NCI-H2081 (cell line): ENCODE data around the gene PLCG1.
A peak's percentile ranks its signal among the peaks of the same experiment; 100 is the strongest.

Experiments used
- DNase-seq, 2 experiments: peaks; one replicate each; lab custom pipeline; 2025; lab: John Stamatoyannopoulos, UW

Gene PLCG1

DNA sequence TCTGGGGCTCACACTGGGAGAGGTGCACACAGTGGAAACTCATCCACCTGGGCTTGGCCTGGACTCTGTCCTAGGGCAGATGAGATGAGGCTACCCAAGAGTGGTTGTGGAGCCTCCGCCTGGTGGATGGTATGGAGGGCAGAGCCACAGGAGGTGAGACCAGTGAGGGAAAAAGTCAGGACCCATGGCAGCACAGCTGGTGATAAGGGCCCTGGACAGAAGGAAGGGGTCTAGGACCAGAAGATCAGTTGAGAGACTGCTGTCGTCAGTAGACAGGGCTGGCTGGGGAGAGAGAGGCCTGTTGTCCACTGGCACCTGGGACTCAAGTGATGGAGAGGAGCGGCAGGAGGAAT is 29.8 kb downstream of the PLCG1 start:
- DNase-seq: no peak

DNA sequence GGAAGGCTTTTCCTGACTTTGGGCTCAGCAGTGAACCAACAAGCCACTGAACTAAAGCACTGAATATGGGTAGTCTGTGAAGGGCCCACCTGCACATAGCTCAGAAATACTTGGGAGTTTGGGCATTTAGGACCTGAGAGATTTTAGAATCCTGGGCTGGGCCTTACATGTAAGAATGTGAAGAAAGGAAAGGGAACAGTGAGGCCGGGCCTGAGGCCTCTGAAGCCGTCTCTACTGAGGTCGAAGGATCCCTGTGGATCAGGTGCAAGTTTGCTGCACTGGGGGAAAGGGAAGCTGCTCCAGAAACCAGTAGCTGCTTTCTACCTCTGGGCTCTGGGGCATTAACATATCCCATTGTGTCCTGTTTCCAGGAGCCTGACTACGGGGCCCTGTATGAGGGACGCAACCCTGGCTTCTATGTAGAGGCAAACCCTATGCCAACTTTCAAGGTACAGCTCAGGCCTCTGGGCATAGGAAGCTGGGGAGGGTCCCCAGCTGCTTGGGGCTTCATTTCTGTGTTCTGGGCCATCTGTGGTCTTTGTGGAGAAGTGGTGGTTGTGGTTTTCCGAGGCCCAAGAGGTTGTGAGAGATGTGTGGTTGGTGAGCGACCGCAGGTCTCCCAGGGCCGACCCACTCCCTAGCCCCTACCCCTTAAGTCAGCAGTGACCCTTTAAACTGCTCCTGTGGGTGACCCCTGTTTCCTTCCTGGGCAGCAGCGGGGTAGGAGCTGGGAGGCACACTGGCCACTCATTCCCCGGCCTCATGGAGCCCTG is 30.3 kb downstream of the PLCG1 start:
- DNase-seq: no peak

DNA sequence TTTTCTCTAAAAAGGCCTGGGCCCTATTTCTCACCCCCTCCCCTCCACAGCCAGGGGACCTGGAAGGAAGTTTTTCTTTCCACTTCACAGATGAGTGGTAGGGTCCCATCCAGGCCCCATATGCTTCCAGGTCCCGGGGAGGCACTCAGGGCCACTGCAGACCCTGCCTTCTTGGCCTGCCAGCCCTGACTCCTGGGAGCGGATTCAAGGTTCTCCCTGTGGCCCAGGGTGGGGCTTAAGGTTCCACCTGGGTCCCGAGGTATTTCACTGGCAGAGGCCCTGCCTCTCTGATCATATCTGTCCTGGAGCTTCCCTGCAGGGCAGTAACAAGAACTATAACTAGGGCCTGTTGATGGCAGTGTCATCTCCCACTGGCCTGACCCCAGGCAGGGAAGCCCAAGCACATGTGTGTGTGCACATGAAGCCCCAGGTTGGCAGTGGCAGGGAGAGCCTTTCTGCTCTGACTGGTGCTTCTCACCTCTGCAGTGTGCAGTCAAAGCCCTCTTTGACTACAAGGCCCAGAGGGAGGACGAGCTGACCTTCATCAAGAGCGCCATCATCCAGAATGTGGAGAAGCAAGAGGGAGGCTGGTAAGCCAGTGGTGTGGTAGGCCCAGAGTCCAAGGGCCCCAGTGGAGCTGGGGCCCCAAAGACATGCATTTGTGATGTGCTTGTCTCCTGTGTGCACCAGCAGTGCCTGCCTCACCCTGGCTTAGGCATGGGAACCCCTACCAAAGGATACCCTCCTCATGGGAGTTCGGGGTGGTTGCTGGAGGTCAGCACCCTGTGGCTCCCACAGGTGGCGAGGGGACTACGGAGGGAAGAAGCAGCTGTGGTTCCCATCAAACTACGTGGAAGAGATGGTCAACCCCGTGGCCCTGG is 31.2 kb downstream of the PLCG1 start:
- no peak for DNase-seq

DNA sequence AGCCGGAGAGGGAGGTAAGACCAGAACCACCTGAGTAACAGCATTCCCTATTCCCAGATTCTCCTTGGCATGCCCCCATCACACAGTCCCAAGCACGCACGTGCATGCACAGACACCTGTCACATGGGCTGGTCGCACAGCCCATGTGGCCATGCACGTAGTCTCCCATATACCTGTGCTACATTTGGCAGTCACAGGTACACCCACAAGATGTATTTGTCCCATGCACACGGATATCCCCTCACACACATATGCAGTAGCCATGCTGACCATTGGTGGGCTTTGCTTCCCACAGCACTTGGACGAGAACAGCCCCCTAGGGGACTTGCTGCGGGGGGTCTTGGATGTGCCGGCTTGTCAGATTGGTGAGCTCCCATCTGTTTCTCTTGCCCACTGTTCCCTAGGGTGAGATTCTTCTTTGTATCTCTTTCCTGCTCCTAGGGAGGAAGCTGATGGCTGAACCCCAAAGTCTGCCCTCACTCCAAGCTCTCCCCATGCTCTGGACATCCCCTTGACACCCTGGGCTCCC is 31.9 kb downstream of the PLCG1 start:
- no peak for DNase-seq

DNA sequence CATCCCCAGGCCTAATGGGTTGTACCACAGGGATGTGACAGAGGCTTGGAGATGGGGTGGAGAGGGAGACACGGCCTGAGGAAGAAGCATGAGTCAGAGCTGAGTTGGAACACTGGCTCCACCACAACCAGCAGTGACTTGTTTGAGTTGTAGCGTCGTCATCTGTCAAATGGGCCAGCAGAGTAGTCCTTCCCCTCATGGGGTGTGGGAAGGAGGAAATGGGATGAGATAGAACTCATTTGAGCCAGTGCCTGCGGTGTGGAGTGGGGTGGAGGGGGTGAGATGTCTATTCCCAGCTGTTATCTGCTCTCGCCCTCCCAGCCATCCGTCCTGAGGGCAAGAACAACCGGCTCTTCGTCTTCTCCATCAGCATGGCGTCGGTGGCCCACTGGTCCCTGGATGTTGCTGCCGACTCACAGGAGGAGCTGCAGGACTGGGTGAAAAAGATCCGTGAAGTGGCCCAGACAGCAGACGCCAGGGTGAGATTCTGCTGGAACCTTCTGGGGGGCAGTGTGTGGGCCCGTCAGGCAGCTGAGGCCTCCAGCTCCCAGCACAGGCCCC is 32.5 kb downstream of the PLCG1 start:
- DNase-seq: no peak

DNA sequence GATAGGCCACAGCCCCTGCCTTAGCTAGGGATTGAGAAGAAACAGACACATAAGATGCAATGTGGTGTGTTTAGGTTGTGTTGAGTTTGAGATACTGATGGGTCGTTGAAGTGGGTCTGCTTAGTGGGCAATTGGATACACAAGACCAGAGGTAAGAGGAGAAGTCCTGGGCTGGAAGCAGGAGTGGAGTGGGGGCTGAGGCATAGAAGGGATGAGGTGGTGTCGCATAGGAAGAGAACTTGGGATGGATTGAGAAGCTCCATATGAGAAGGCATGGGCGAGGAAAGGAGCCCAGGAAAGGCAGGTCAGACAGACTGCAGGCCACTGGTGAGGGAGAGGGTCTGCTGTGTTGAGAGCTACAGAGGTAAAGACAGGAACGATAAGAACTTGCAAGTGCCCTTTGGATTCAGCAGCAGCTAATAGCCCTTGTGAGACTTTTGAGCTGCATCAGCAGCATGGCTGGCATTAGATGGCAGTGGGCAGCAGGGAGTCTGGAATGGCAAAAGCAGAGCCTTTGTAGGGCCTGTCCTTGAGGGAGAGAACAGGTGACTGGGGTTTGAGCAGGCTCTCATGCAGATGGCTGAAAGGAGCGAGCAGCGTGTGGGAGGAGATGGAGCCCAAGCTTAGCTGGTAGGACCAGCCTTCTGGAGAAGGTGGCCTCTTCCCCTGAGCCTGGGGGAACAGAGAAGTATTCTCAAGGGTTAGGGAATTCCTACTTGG is 33.2 kb downstream of the PLCG1 start:
- no peak for DNase-seq

DNA sequence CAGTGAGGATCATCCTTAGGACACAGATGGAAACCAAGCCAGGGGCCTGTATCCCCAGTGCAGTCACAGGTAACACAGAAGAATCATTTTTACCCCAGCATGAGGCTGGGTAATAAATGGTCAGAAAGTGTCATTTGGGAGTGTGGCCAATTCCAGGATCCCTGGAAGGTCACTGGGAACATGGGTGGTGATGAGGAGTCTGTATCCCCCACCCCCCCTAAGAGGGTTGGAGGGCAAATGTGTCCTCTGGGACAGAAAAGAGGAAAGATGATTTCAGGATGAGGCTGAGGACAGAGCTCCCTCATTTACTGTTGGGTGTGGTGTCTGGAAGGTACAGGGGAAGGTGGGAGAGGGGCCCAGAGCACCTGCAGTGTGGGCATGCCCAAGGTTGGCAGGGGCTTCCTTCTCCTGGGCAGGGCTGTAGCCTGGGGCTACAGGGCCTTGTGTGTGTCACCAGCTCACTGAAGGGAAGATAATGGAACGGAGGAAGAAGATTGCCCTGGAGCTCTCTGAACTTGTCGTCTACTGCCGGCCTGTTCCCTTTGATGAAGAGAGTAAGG is 34.5 kb downstream of the PLCG1 start:
- DNase-seq: no peak

DNA sequence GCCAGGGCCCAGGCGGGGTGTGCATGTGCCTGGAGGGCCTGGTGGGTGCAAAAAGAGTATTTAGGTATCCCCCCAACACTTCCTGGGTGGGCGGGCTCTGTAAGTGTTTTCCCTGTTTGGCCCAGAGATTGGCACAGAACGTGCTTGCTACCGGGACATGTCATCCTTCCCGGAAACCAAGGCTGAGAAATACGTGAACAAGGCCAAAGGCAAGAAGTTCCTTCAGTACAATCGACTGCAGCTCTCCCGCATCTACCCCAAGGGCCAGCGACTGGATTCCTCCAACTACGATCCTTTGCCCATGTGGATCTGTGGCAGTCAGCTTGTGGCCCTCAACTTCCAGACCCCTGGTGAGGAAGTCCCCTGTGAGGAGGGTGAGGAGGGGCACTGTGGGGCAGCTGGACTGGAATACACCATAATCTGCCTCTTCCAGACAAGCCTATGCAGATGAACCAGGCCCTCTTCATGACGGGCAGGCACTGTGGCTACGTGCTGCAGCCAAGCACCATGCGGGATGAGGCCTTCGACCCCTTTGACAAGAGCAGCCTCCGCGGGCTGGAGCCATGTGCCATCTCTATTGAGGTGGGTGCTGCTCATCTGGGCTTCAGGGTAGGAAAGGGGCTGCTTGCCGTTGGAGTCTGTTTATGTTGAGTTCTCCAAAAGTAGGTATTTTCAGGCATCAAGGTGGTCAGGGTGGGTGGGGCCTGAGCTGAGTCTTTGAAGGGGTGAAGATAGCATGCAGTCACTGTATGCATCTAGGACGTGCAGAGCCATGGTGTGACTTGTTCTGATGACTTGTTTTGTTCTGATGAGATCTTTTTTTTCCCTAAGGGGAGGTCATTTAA is 35.2 kb downstream of the PLCG1 start:
- no peak for DNase-seq

DNA sequence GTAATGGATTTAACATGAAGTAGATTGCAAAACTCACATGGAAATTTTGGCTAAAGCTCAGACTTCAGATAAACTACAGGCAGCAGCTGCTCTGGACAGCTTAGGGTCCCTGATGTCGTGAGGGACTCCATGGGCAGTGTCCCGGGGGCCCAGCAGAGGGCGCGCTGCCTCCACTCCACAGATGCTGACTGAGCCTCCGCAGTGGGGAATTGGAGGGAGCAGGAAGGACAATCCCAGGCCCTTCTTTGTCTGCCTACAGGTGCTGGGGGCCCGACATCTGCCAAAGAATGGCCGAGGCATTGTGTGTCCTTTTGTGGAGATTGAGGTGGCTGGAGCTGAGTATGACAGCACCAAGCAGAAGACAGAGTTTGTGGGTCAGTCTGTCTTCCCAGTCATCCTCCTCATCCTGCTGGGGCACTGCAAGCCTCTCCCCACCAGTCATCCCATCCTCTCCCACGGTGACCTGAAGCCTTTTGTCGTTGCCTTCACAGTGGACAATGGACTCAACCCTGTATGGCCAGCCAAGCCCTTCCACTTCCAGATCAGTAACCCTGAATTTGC is 35.9 kb downstream of the PLCG1 start:
- DNase-seq: peak; percentile 56 to 71

DNA sequence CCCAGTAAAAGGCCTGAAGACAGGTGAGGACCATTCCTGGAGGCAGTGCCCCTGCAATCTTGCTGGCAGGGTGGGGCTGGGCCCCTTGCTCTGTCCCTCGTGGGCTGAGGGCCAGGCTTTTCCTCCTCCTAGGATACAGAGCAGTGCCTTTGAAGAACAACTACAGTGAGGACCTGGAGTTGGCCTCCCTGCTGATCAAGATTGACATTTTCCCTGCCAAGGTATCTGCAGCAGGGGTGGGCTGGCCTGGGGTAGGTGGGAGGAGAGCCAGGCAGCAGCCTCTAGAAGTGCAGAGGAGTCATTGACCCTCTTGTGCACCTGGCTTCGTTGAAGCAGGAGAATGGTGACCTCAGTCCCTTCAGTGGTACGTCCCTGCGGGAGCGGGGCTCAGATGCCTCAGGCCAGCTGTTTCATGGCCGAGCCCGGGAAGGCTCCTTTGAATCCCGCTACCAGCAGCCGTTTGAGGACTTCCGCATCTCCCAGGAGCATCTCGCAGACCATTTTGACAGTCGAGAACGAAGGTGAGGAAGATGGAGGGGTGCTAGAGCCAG is 36.5 kb downstream of the PLCG1 start:
- no peak for DNase-seq

DNA sequence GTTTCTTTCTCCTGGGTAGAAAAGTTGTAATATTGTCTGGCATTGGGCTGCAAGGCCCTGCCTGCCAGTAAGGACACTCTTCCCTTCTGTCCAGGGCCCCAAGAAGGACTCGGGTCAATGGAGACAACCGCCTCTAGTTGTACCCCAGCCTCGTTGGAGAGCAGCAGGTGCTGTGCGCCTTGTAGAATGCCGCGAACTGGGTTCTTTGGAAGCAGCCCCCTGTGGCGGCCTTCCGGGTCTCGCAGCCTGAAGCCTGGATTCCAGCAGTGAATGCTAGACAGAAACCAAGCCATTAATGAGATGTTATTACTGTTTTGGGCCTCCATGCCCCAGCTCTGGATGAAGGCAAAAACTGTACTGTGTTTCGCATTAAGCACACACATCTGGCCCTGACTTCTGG is 37.0 kb downstream of the PLCG1 start:
- no peak for DNase-seq

DNA sequence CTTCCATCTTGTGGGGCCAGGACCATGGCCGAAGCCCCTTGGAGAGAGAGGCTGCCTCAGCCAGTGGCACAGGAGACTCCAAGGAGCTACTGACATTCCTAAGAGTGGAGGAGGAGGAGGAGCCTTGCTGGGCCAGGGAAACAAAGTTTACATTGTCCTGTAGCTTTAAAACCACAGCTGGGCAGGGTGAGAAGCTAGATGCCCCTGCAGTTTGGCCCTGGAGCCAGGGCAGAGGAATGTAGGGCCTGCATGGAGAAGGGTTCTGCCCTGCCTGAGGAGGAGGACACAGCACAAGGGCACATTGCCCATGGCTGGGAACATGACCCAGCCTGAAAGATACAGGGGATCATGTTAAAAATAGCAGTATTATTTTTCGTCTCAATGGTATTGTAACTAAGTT is 37.4 kb downstream of the PLCG1 start:
- DNase-seq: no peak

DNA sequence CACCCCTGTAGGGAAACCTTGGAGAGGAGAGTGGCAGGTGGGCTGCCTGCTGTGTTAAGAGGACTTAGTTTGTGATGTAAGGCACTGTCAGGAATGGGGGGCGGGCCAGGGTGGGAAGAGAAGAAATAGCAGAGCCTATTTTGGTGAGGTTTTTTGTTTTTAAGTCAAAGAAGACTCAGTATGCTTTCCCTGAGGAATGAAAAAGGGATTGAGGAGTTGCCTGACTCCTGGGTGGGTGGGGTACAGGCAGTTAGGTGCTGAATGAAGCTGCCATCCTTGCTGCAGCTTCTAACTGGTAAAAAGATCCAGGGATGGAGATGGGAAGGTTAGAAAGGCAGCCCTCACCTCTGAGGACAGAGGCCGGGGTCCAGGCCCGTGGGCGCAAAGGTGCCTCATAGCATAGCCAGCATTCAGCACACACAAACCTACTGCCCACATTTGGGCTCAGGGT is 37.9 kb downstream of the PLCG1 start:
- DNase-seq: no peak

DNA sequence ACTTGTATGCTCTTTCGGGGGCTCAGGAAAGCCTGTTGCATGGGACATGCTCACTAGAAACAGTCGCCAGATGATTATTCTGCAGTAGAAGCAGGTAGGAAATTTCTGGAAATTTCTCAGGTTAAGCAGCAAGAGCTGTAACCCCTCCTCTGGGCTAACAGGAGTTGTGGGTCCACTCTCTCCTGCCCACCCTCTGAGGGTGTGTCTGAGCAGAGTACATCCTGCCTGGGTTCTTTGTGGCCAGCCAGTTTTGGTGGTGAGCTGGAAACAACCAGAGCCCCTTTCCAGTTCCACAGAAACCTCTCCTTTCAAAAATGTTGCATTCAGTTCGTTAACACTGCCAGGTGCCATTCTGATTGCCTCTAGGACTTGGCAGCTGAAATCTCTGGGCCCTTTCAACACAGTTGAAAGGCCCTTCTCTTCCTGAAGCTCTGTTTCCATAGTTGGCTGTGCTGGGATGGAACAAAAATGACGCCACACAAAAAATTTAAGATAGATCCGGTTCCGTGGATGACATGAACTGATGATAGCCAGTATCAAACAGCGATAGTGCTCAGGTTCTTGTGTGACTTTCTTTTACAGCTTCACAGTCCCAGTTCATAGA is 38.5 kb downstream of the PLCG1 start:
- no peak for DNase-seq

DNA sequence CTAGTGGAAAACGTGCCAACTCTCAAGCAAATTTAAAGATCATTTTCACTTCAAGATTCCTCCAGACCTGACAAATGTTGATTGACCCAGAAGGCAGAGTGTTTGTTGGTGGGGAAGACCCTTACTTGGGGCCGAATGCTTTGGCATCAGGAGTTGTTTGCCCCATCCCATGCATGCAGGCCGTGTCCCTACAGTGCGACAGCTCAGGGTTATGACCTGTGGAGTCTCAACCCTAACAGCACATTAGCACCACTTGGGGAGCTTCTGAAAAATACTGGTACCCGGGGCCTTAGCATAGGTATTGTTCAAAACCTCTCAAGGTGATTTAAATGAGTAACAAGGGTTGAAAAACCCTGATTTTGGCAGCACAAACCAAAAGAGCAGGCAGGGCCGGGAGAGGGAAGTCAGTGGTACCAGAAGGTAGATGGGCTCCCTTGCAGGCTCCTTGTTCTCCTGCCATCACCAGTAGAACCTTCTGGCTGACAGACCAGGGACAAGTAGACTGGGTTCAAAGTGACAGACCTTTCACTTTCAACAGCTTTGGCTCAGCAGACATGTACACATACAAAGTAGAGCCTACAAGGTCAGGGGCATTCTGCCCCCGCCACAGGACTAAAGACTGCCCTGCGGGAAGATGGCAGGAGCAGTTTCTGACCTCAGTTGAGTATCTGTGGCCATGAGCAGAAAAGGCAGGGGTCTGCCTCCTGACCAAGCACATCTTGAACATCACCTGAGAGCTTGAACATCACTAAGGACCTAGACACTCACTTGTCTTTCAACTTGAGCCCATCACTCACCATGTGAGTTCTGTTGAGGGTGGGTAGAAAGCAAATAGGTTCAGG is 39.6 kb downstream of the PLCG1 start:
- no peak for DNase-seq

DNA sequence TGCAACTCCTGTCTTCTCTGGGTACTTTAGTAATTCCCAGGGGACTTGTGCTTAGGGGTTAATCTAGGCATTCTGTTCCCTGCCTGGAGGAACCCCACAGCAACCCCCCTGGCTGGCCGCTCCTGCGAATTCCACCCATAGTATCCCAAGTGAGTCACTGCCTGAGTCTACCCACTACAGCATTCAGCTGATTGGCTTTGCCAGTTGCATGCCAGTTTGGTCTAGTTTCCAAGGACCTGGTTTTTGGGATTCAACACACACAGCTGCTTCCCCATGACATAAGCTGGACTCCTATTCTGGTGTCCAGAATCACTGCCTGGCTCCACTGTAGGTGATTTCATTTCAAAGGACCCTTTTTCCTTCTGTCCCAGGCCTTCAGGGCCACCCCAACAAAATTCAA is 40.3 kb downstream of the PLCG1 start:
- DNase-seq: no peak

DNA sequence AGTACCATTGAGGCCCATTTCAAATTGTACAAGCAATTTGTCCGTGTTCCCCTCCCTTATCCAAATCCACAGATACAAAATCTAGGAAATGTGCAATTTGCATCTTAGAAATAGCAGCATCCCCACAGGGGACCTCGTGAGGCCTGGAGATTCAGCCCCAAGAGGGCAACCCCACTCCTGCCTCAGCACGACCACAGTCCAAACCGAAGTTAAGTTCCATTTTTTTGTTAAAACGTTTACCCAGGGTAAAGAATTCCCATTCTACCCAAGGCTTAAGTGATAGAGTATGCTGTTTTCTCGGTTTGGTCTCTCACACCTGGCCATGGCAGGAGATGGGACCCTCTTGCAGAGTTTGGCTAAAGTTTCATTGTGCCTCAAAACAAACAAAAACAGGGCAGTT is 41.2 kb downstream of the PLCG1 start:
- DNase-seq: no peak

DNA sequence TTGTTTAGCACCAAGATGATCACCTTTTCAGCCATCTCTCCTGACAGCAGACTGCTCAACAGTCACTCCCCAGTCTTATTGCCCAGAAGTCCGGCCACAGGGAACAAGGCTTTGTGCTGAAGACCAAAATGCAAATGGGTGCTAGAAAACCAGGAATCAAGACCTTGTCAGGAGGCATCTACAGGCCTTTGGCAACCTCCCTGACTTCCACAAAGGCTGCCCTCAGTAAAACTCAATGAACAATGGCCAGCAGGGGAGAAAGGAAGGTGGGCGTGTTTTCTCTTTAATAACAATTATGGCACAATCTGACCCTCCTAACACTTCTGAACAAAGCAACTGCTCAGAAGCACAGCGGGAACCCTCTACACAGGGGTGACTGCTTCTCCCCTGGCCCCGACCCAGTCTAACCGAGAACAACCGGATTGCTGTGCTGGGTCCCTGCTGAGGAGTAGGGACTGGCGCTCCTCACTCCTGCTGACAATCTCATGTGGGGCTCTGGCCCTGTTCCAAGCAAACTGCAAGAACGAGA is 41.6 kb downstream of the PLCG1 start:
- DNase-seq: peak; percentile 71 to 84

DNA sequence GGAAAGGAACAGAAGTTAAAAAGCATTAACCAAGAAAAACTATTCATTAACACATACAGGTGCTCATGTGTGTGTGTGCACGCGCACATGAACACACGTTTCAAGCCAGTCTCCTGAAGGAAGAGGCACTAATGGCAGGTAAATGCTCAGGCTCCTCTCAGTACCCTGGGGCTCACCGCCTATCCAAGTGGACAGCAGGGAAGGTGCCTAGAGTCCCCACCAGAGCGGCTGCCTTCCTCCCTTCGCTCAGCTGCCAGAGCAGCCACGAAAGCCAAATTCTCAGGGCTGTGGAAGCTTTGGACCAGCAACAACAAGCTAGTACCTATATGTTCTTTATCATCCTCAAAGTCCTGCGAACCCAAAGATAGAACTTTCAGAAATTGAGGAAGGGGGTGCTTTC is 42.6 kb downstream of the PLCG1 start:
- DNase-seq: no peak
